Measurements from ENCODE around the gene NDRG4. TPM values are rescaled to one million over a fixed set of nuclear protein-coding genes. Genes with fewer than 3 reads are reported as not detected.
A peak's percentile ranks its signal among the peaks of the same experiment; 100 is the strongest.

The NDRG4 gene
- total RNA-seq, 4 donors from 2014 or later = 9.5 to 47.0 (median 21.3) TPM

DNA sequence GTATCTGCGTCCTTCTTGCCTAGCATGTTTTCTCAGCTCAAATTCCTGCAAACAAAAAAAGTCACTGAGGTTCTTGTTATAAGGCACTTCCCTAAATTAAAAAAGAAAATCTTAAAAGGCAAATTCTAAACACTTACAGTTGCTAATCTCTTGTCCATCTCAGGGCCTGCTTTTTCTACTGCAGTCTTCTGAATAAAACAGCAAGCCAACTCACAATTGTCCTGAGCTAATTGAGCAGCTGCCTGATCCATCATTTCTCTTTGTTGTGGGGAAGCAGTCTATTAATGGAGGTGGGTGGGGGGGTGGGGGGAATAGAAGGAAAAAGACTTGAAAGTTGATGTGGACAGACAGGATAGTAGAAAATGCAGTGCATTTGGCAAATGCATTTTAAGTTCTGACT, 42.3 kb downstream of the NDRG4 start:
- ATAC-seq (ENCODE audit: low FRiP score) = no peak
- DNase-seq (ENCODE audit: low spot score) = no peak
- TF ChIP-seq, protein P1, sequence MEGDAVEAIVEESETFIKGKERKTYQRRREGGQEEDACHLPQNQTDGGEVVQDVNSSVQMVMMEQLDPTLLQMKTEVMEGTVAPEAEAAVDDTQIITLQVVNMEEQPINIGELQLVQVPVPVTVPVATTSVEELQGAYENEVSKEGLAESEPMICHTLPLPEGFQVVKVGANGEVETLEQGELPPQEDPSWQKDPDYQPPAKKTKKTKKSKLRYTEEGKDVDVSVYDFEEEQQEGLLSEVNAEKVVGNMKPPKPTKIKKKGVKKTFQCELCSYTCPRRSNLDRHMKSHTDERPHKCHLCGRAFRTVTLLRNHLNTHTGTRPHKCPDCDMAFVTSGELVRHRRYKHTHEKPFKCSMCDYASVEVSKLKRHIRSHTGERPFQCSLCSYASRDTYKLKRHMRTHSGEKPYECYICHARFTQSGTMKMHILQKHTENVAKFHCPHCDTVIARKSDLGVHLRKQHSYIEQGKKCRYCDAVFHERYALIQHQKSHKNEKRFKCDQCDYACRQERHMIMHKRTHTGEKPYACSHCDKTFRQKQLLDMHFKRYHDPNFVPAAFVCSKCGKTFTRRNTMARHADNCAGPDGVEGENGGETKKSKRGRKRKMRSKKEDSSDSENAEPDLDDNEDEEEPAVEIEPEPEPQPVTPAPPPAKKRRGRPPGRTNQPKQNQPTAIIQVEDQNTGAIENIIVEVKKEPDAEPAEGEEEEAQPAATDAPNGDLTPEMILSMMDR (IDR thresholded peaks at IDR 0.05) = no peak

DNA sequence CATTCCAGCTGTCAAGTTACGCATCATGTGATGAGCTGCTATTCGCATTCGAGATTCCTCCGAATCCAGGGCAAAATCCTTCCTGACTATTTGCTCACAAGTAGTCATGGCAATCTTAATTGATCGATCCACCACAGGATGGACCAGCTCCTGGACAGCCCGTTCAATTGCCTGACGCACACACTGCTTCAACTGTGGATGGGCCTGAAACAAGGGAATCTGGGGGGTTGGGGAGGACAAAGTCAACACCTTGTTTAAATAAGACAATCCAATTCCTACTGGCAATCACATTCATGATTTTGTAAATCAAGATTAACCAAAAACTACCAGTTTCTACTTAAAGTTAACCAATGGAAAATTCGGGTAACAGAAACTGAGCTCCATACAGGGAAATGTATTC, 43.7 kb downstream of the NDRG4 start:
- DNase-seq (ENCODE audit: low spot score) (no peak), ATAC-seq (ENCODE audit: low FRiP score) (no peak)
- TF ChIP-seq, protein P1 (IDR thresholded peaks at IDR 0.05) = no peak

DNA sequence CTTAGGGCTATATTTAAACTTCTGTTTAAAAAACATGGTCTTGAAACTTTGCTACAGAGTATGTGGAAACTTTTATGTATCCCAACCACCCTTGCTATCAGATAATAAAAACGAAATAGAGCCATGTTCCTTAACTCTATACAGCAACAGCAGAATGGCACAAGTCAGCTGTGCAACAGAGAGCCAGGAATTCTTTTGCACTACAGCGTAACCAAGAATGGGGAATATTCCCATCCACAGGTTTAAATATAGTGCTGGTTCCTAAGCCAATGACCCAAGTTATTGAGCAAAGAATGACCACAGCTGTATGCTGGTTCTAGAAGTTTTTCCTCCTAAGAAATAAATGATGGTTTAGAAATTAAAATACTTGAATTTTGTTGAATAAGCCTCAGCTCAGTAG, 48.4 kb downstream of the NDRG4 start:
- ATAC-seq (ENCODE audit: low FRiP score) (no peak), DNase-seq (ENCODE audit: low spot score) (no peak)
- TF ChIP-seq, protein P1 (IDR thresholded peaks at IDR 0.05) = no peak

DNA sequence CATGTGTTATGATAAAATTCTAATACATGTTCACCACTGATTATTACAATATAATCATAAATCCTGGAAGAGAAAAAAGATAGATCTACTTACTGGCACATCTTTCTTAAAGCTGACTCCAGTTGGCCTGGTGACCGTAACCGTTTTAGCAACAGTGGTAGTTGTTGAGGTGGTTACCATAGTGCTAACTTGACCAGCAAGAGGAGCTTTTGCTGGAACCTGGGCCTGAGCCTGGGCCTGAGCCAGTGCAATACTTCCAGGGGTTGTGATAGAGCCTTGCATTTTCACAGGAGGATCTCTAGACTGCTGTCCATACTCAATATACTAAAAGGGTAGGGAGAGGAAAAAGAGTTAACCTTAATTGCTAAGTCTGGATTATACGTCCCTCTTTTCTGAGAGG, 51.6 kb downstream of the NDRG4 start:
- TF ChIP-seq, protein P1 (IDR thresholded peaks at IDR 0.05) = no peak
- DNase-seq (ENCODE audit: low spot score) (no peak), ATAC-seq (ENCODE audit: low FRiP score) (no peak)

DNA sequence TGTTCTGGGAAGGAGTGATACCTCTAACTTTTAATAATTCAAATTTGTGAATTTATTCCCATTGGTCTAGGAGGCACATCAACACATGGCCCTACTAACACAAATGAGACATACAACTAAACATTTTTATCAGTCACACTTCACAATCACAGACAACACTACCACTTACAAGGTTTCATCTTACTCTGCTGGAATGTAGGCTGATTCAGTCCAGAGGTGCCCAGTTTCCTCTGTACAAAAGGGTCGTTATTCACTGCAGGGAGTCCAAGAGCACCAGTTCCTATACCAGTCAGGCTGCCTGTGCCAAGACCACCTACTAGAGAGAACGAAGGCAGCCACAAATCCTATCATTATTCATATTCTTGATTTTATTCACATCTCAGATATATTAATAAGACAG, 56.7 kb downstream of the NDRG4 start:
- DNase-seq (ENCODE audit: low spot score) (no peak), ATAC-seq (ENCODE audit: low FRiP score) (no peak)
- TF ChIP-seq, protein P1 (IDR thresholded peaks at IDR 0.05) = no peak

Small RNAs within 50 kb of the gene (small RNA-seq; reads per million reads assigned to genes)
- not detected for gene RNU6-103P
- 90.2 reads per million, percentile 96 among the genes with 10 or more reads in this experiment for gene SNORA46
- gene SNORA50A = not detected

Other genes starting within 250 kb of the NDRG4 start
- gene PRSS54, start 205.1 kb upstream of the NDRG4 start, total RNA-seq = not detected
- gene GINS3, start 107.7 kb upstream of the NDRG4 start, total RNA-seq = 1 to 10 TPM; 5.3 to 7.4 (median 6.5) TPM
- gene SETD6, start 15.4 kb downstream of the NDRG4 start, total RNA-seq = 10 to 100 TPM; 16.0 to 37.2 (median 19.0) TPM
- gene CNOT1, start 129.7 kb downstream of the NDRG4 start, total RNA-seq = 100 to 1,000 TPM in 2 of 4 donors, 10 to 100 TPM in 2; 85.4 to 132 (median 103) TPM
- 10 to 100 TPM in 3 of 4 donors, 1 to 10 TPM in 1; 8.0 to 22.9 (median 17.8) TPM for gene SLC38A7, start 184.6 kb downstream of the NDRG4 start, total RNA-seq
- gene GOT2, start 234.2 kb downstream of the NDRG4 start, total RNA-seq = 10 to 100 TPM; 20.6 to 30.7 (median 27.4) TPM

Data from omental fat pad (tissue), 4 donors.